Bone marrow (tissue), 2 donors: ENCODE measurements around the gene NANP.

Source experiments
- DNase-seq, 2 donors: peaks; one replicate each; lab custom pipeline; 2025; lab: John Stamatoyannopoulos, UW

NANP gene

GRCh38 chr20:25571240-25571639 lies 52.6 kb downstream of the NANP start:
- no peak for DNase-seq

GRCh38 chr20:25570148-25570530 lies 53.7 kb downstream of the NANP start:
- no peak for DNase-seq

- no peak for DNase-seq
Measured at GRCh38 chr20:25567286-25567685, 56.5 kb downstream of the NANP start.

- no peak for DNase-seq
Measured at GRCh38 chr20:25566821-25567220, 57.0 kb downstream of the NANP start.

DNA sequence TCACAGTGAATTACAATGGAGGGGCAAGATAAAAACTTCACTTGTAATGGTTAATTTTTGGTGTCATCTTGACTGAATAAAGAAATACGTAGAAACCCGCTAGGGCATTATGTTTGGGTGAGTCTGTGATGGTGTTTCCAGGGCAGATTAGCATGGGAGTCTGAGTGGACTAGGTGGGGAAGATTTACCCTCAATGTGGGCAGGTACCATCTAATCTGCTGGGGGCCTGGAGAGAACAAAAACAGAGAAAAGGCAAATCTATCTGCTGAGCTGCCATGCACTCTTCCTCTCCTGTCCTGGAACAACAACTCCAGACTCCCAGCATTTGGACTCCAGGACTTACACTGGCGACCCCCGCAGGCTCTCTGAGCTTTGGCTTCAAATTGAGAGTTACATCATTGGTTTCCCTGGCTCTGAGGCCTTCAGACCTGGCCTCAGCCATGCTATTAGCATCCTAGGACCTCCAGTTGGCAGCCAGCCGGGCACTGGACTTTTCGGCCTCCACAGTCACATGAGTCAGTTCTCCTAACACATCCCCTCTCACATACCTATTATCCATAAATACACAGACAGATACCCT lies 58.1 kb downstream of the NANP start:
- DNase-seq: no peak

DNA sequence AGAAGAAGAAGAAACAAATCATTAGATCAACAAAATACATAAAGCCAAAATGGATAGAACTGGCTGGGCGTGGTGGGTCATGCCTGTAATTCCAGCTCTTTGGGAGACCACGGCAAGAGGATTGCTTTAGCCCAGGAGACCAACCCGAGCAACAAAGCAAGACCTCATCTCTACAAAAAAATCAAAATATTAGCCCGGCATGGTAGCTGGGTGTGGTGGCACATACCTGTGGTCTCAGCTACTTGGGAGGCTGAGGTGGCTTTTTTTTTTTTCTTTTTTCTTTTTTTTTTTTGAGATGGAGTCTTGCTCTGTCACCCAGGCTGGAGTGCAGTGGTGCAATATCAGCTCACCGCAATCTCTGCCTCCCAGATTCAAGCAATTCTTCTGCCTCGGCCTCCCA lies 59.9 kb downstream of the NANP start:
- no peak for DNase-seq

DNA sequence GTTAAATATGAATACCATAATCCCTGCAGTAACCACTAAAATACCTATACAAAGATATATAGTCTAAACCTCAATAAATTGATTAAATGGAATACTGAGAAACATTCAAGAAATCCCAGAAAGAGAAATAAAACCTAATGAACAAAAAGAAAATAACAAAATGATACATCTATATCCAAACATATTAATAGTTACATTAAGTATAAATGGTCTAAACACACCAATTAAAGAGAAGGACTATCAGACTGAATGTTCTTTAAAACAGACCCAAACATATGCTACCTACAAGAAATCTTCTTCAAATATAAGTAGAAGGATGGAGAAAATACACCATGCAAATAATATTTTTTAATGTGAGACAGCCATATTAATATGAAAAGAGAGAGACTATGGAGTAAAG lies 60.5 kb downstream of the NANP start:
- DNase-seq: no peak
